Tibial nerve (tissue), 4 donors: ENCODE measurements around the gene BEND2. TPM values are rescaled to one million over a fixed set of nuclear protein-coding genes. Genes with fewer than 3 reads are reported as not detected.

ENCODE experiments used
- DNase-seq, 2 donors: peaks; one replicate each; pipeline ENCODE4 v3.0.0-alpha.2; 2019; ENCODE audit warnings: low spot score in 2 of 2
- H3K27ac ChIP-seq, 4 donors: fragments of 200-600 bp; sonication (generic) in 3 of 4; one replicate each; pipeline ENCODE4 v1.5.1; 2017 to 2019; ENCODE audit warnings: mild to moderate bottlenecking in 1 of 4
- H3K27me3 ChIP-seq, 2 donors: fragments of 200-600 bp; sonication (generic) in 1 of 2; one replicate each; pipeline versions ENCODE4 v1.5.1 to v1.6.0; 2017 to 2019
- H3K36me3 ChIP-seq, 3 donors: fragments of 200-600 bp; sonication (generic); one replicate each; pipeline ENCODE4 v1.5.1; 2018 to 2019
- H3K4me1 ChIP-seq, 4 donors: fragments of 200-600 bp; sonication (generic) in 3 of 4; one replicate each; pipeline ENCODE4 v1.5.1; 2017 to 2019
- H3K4me3 ChIP-seq, 4 donors: fragments of 200-600 bp; sonication (generic) in 3 of 4; one replicate each; pipeline ENCODE4 v1.5.1; 2017 to 2019; ENCODE audit warnings: mild to moderate bottlenecking in 1 of 4, moderate library complexity in 1 of 4
- H3K9me3 ChIP-seq, 4 donors: fragments of 200-600 bp; sonication (generic) in 3 of 4; one replicate each; pipeline ENCODE4 v1.5.1; 2017 to 2019
- EP300 ChIP-seq, 2 donors: sonication (generic); formaldehyde crosslinking; IDR thresholded peaks; one replicate each; pipeline ENCODE4 v1.6.1; 2017; ENCODE audit warnings: antibody characterized with exemption in 2 of 2, mild to moderate bottlenecking in 1 of 2
- POLR2A ChIP-seq, 2 donors: fragments of 450-650 bp; IDR thresholded peaks; one replicate each; pipeline ENCODE4 v1.6.1; 2017; ENCODE audit warnings: antibody characterized with exemption in 2 of 2, mild to moderate bottlenecking in 2 of 2, moderate library complexity in 2 of 2
- WGBS, 2 donors: methylation state at CpG; one replicate each; pipeline ENCODE4 v1.1.5; 2018; 5-methylcytosine and 5-hydroxymethylcytosine counted together
- total RNA-seq, 4 donors: library from RNA; depleted of rRNA; stranded (reverse); fragments of >200 nt; gene quantifications; one replicate each; pipeline ENCODE4 v1.1.0, GENCODE V29; 2016
- TF ChIP-seq, protein P1 (sequence below), 5 experiments: fragments of 200-600 bp in 3 of 5; fragments of 450-650 bp in 2 of 5; sonication (generic) in 3 of 5; IDR thresholded peaks; one replicate each; pipeline ENCODE4 v1.5.1; 2016 to 2019; ENCODE audit warnings: antibody characterized with exemption in 5 of 5, mild to moderate bottlenecking in 3 of 5, moderate library complexity in 2 of 5

Gene BEND2
- total RNA-seq, 4 donors from 2014 or later, result 0.42 to 1.1 TPM; not detected in 2

DNA sequence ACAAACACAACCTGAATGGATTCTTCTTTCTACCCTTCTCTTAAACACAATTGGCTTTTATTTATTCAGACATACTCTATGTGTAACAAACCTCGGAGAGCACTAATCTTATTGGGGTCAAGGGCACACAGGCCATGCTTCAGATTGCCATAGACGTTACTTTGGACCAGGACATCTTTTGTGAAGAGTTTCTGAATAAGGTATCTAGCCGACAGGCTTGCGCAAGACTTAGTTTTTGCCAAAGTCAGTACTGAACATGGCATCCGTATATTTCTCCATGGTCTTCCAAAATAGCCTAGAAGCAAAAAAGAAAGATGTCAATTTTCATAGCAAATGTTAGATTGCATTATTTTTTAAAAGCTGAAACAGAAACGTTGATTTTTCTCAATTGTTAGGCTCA is 49.8 kb downstream of the BEND2 start:
- no peak overlapping the region for H3K4me3 ChIP-seq
- peaks cover 0 to 4% (median 0%) of the 10 kb centered on the region in 4 donors for H3K4me1 ChIP-seq
- no peak for DNase-seq
- 57 to 63% methylated on average over 6 of the region's 6 CpGs for WGBS, 2 donors
- H3K9me3 ChIP-seq, result no peaks in the 10 kb centered on the region
- H3K36me3 ChIP-seq, result no peaks in the 10 kb centered on the region
- TF ChIP-seq EP300 (IDR thresholded peaks at IDR 0.05), result no peak
- no peak for TF ChIP-seq POLR2A (IDR thresholded peaks at IDR 0.05)
- TF ChIP-seq, protein P1, sequence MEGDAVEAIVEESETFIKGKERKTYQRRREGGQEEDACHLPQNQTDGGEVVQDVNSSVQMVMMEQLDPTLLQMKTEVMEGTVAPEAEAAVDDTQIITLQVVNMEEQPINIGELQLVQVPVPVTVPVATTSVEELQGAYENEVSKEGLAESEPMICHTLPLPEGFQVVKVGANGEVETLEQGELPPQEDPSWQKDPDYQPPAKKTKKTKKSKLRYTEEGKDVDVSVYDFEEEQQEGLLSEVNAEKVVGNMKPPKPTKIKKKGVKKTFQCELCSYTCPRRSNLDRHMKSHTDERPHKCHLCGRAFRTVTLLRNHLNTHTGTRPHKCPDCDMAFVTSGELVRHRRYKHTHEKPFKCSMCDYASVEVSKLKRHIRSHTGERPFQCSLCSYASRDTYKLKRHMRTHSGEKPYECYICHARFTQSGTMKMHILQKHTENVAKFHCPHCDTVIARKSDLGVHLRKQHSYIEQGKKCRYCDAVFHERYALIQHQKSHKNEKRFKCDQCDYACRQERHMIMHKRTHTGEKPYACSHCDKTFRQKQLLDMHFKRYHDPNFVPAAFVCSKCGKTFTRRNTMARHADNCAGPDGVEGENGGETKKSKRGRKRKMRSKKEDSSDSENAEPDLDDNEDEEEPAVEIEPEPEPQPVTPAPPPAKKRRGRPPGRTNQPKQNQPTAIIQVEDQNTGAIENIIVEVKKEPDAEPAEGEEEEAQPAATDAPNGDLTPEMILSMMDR (IDR thresholded peaks at IDR 0.05), result no peak
- no peak overlapping the region for H3K27ac ChIP-seq
- H3K27me3 ChIP-seq, result no peaks in the 10 kb centered on the region

DNA sequence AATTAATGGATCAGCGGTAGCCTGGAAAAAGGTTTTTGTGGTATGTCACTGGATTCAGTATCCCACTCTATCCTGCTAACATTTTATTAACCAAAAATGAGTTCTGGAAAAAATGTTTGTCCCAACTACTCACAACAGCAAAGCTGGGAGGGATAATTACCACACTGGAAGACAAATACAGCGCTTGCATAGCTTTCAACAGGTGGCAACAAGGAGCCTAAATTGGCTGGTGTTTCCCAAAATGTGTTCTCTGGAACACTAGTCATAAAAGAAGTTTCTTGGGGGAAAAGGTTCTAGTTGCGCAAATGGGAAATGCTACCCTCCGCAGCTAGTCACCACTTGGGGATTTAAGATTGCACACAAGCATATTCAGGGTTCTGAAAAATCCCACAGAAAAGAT is 54.6 kb downstream of the BEND2 start:
- Histone ChIP-seq H3K36me3 (no peaks in the 10 kb centered on the region), H3K27me3 (no peaks in the 10 kb centered on the region), H3K4me3 (no peak overlapping the region), H3K27ac (no peak overlapping the region), H3K4me1 (no peaks in the 10 kb centered on the region), H3K9me3 (no peaks in the 10 kb centered on the region)
- 86 to 97% methylated on average over 2 to 4 of the region's 4 CpGs for WGBS, 2 donors
- no peak for DNase-seq
- TF ChIP-seq EP300 (IDR thresholded peaks at IDR 0.05) (no peak), POLR2A (IDR thresholded peaks at IDR 0.05) (no peak)
- TF ChIP-seq, protein P1 (IDR thresholded peaks at IDR 0.05), result no peak

DNA sequence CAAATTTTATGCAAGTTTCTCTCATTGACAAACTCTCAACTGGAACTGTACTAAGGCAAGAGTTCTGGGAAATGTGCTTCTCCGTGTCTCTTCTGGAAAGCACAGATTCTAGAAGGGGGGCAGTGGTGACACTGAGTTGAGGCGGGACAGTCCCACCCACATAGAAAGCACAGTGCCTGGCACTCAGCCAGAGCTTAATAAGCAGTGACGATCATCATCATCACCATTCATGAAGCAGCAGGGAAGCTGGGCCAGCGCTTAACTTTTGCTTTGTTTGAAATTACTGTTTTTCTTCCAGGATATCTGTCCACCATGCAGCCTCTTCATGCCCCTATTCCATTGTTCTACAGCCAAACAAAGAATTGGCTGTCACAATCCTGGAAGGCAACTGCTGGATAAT is 60.3 kb downstream of the BEND2 start:
- 30 to 52% methylated on average over 3 to 4 of the region's 4 CpGs for WGBS, 2 donors
- H3K4me1 ChIP-seq, result no peaks in the 10 kb centered on the region
- no peak overlapping the region for H3K4me3 ChIP-seq
- no peaks in the 10 kb centered on the region for H3K9me3 ChIP-seq
- no peak for DNase-seq
- TF ChIP-seq POLR2A (IDR thresholded peaks at IDR 0.05), result no peak
- TF ChIP-seq, protein P1 (IDR thresholded peaks at IDR 0.05), result no peak
- no peak for TF ChIP-seq EP300 (IDR thresholded peaks at IDR 0.05)
- no peaks in the 10 kb centered on the region for H3K36me3 ChIP-seq
- no peak overlapping the region for H3K27ac ChIP-seq
- H3K27me3 ChIP-seq, result no peaks in the 10 kb centered on the region

DNA sequence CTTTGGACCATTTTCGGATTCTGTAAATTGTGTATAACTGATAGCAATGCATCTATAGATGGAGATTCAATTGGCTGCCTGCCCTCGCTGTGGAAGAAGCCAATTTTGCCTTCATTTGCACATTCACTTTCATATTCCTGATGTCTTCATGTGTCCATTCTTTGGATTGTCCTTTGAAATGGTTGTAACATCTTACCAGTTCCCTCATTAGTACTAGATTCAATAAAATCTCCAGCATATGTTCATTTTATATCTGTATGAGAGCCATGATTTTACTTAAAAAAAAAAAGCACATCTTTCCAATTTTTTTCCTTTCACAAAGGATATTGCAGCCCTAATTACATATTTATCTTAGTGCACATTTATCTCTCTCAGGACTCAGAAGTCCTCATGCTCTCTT is 61.7 kb downstream of the BEND2 start:
- TF ChIP-seq EP300 (IDR thresholded peaks at IDR 0.05) (no peak), POLR2A (IDR thresholded peaks at IDR 0.05) (no peak)
- TF ChIP-seq, protein P1 (IDR thresholded peaks at IDR 0.05), result no peak
- Histone ChIP-seq H3K27me3 (no peaks in the 10 kb centered on the region), H3K4me1 (no peaks in the 10 kb centered on the region), H3K27ac (no peak overlapping the region), H3K36me3 (no peaks in the 10 kb centered on the region), H3K9me3 (no peaks in the 10 kb centered on the region), H3K4me3 (no peak overlapping the region)
- no peak for DNase-seq
- 85 to 89% methylated on average over 2 of the region's 2 CpGs for WGBS, 2 donors

DNA sequence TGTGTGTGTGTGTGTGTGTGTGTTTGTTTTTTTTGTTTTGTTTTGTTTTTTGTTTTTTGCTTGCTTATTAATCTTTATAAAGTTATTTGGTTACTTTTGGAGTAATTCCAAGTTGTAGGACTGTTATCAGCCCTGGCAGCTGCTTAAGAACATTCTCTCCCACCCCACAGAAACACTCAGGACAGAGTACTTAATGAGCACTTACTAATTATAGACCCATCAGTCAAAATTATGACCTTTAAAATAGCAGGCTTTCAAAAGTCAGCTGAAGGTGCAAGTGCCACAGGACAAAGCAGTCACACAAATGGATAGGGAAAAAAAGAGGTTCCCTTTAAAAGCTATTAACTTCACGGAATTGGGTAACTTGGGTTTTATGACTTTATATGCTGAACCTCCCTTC is 69.0 kb downstream of the BEND2 start:
- no peaks in the 10 kb centered on the region for H3K27me3 ChIP-seq
- H3K4me3 ChIP-seq, result no peak overlapping the region
- WGBS, 2 donors, result 24 to 68% methylated on average over 1 of the region's 1 CpG
- no peak for DNase-seq
- H3K4me1 ChIP-seq, result no peaks in the 10 kb centered on the region
- H3K9me3 ChIP-seq, result no peaks in the 10 kb centered on the region
- no peaks in the 10 kb centered on the region for H3K36me3 ChIP-seq
- TF ChIP-seq, protein P1 (IDR thresholded peaks at IDR 0.05), result no peak
- no peak for TF ChIP-seq POLR2A (IDR thresholded peaks at IDR 0.05)
- no peak for TF ChIP-seq EP300 (IDR thresholded peaks at IDR 0.05)
- no peak overlapping the region for H3K27ac ChIP-seq
